Measurements from ENCODE around the gene NOSIP. TPM values are rescaled to one million over a fixed set of nuclear protein-coding genes. Genes with fewer than 3 reads are reported as not detected.

Gene NOSIP
- total RNA-seq, 1 donor from 2014 or later, result 47.6 TPM

- DNase-seq, result peak; percentile 96
Measured at GRCh38 chr19:49546825-49547565, 33.4 kb downstream of the NOSIP start.

GRCh38 chr19:49544154-49544553, 36.2 kb downstream of the NOSIP start:
- no peak for DNase-seq

GRCh38 chr19:49543032-49543431, 37.3 kb downstream of the NOSIP start:
- DNase-seq, result no peak

- DNase-seq, result no peak
Measured at GRCh38 chr19:49542446-49542845, 37.9 kb downstream of the NOSIP start.

- no peak for DNase-seq
Measured at GRCh38 chr19:49541914-49542313, 38.4 kb downstream of the NOSIP start.

GRCh38 chr19:49539192-49539952, 41.0 kb downstream of the NOSIP start:
- no peak for DNase-seq

- DNase-seq, result no peak
Measured at GRCh38 chr19:49538643-49539042, 41.7 kb downstream of the NOSIP start.

GRCh38 chr19:49536921-49537462, 43.4 kb downstream of the NOSIP start:
- no peak for DNase-seq

- no peak for DNase-seq
Measured at GRCh38 chr19:49534632-49535385, 45.5 kb downstream of the NOSIP start.

- peak; percentile 84 for DNase-seq
Measured at GRCh38 chr19:49533551-49534488, 46.5 kb downstream of the NOSIP start.

- DNase-seq, result no peak
Measured at GRCh38 chr19:49530708-49531107, 49.6 kb downstream of the NOSIP start.

GRCh38 chr19:49528211-49528771, 52.1 kb downstream of the NOSIP start:
- DNase-seq, result peak; percentile 29

- DNase-seq, result no peak
Measured at GRCh38 chr19:49524812-49525455, 55.4 kb downstream of the NOSIP start.

GRCh38 chr19:49520705-49521319, 59.5 kb downstream of the NOSIP start:
- DNase-seq, result no peak

GRCh38 chr19:49518033-49518432, 62.3 kb downstream of the NOSIP start:
- DNase-seq, result no peak

GRCh38 chr19:49515767-49516166, 64.6 kb downstream of the NOSIP start:
- peak; percentile 28 for DNase-seq

GRCh38 chr19:49514151-49514550, 66.2 kb downstream of the NOSIP start:
- DNase-seq, result no peak

- DNase-seq, result no peak
Measured at GRCh38 chr19:49513746-49514118, 66.6 kb downstream of the NOSIP start.

GRCh38 chr19:49512970-49513745, 67.2 kb downstream of the NOSIP start:
- DNase-seq, result peak; percentile 77

Data from tongue (tissue), 2 donors.